H9 (cell line): ENCODE measurements around the gene STARD3NL. TPM values are rescaled to one million over a fixed set of nuclear protein-coding genes. Genes with fewer than 3 reads are reported as not detected.

ENCODE experiments used
- DNase-seq: peaks from one replicate; pipeline ENCODE4 v3.0.0-alpha.2; 2017
- H2AFZ ChIP-seq: one replicate; pipeline ENCODE4 v1.6.1; 2013; ENCODE audit warnings: mild to moderate bottlenecking, low read length, control low read depth, moderate library complexity
- H2AK5ac ChIP-seq: 2 replicates; pipeline ENCODE4 v1.6.1; 2013; ENCODE audit warnings: low read length, control low read depth, mixed read lengths; ENCODE audit not compliant: insufficient read length
- H2BK120ac ChIP-seq: one replicate; pipeline ENCODE4 v1.6.1; 2013; ENCODE audit warnings: low read depth, mild to moderate bottlenecking, low read length, control low read depth, inconsistent platforms; ENCODE audit not compliant: poor library complexity, severe bottlenecking
- H2BK12ac ChIP-seq: 2 replicates; pipeline ENCODE4 v1.6.1; 2013; ENCODE audit warnings: low read length, control low read depth, mixed read lengths, low read depth; ENCODE audit not compliant: insufficient read length
- H2BK15ac ChIP-seq: 2 replicates; pipeline ENCODE4 v1.6.1; 2013; ENCODE audit warnings: low read depth, low read length, control low read depth
- H2BK20ac ChIP-seq: one replicate; pipeline ENCODE4 v1.6.1; 2013; ENCODE audit warnings: low read depth, mild to moderate bottlenecking, low read length, control low read depth, inconsistent platforms; ENCODE audit not compliant: poor library complexity, severe bottlenecking
- H2BK5ac ChIP-seq: 2 replicates; pipeline ENCODE4 v1.6.1; 2013; ENCODE audit warnings: low read length, control low read depth, mixed read lengths; ENCODE audit not compliant: insufficient read length
- H3K14ac ChIP-seq: 2 replicates; pipeline ENCODE4 v1.6.1; 2013; ENCODE audit warnings: low read length, control low read depth; ENCODE audit not compliant: insufficient read depth
- H3K18ac ChIP-seq: 2 replicates; pipeline ENCODE4 v1.6.1; 2013; ENCODE audit warnings: low read depth, mild to moderate bottlenecking, mixed read lengths, low read length, control low read depth; ENCODE audit not compliant: insufficient read length
- H3K23ac ChIP-seq: 2 replicates; pipeline ENCODE4 v1.6.1; 2013; ENCODE audit warnings: low read length, control low read depth, mixed read lengths, low read depth; ENCODE audit not compliant: insufficient read length
- H3K23me2 ChIP-seq: 2 replicates; pipeline ENCODE4 v1.6.1; 2013; ENCODE audit warnings: low read depth, mild to moderate bottlenecking, mixed read lengths, low read length, control low read depth; ENCODE audit not compliant: insufficient read length, poor library complexity, severe bottlenecking
- H3K27ac ChIP-seq: 2 replicates; pipeline ENCODE4 v1.5.1; 2013; ENCODE audit warnings: low read length, control low read depth, mixed read lengths, low read depth; ENCODE audit not compliant: insufficient read length
- H3K27me3 ChIP-seq: 2 replicates; pipeline ENCODE4 v1.6.1; 2013; ENCODE audit warnings: low read length, control low read depth, inconsistent platforms; ENCODE audit not compliant: insufficient read depth
- H3K4ac ChIP-seq: 2 replicates; pipeline ENCODE4 v1.6.1; 2013; ENCODE audit warnings: low read depth, mild to moderate bottlenecking, control low read depth, inconsistent platforms, low read length, moderate library complexity
- H3K4me1 ChIP-seq: 2 replicates; pipeline ENCODE4 v1.6.1; 2013; ENCODE audit warnings: low read length, control low read depth, inconsistent platforms; ENCODE audit not compliant: insufficient read depth
- H3K4me2 ChIP-seq: 2 replicates; pipeline ENCODE4 v1.6.1; 2013; ENCODE audit warnings: low read length, control low read depth, mixed read lengths; ENCODE audit not compliant: insufficient read length, insufficient read depth
- H3K56ac ChIP-seq: 2 replicates; pipeline ENCODE4 v1.6.1; 2013; ENCODE audit warnings: low read depth, mild to moderate bottlenecking, mixed read lengths, low read length, control low read depth; ENCODE audit not compliant: insufficient read length
- H3K79me1 ChIP-seq: 2 replicates; pipeline ENCODE4 v1.6.1; 2013; ENCODE audit warnings: low read depth, mild to moderate bottlenecking, moderate library complexity, low read length, control low read depth, inconsistent platforms; ENCODE audit not compliant: insufficient read depth, poor library complexity, severe bottlenecking
- H3K79me2 ChIP-seq: 2 replicates; pipeline ENCODE4 v1.6.1; 2013; ENCODE audit warnings: low read length, control low read depth, inconsistent platforms; ENCODE audit not compliant: insufficient read depth
- H3K9ac ChIP-seq: 2 replicates; pipeline ENCODE4 v1.6.1; 2013; ENCODE audit warnings: low read length, control low read depth, mixed read lengths; ENCODE audit not compliant: insufficient read length; ENCODE audit errors: extremely low read depth
- H3K9me3 ChIP-seq: one replicate; pipeline ENCODE4 v1.6.1; 2013; ENCODE audit warnings: low read depth, low read length, inconsistent platforms; ENCODE audit not compliant: control insufficient read depth
- H3T11ph ChIP-seq: one replicate; pipeline ENCODE4 v1.6.1; 2013; ENCODE audit warnings: mild to moderate bottlenecking, low read length, control low read depth, inconsistent platforms
- H4K20me1 ChIP-seq: one replicate; pipeline ENCODE4 v1.6.1; 2013; ENCODE audit not compliant: control insufficient read depth, insufficient read length, insufficient read depth
- H4K5ac ChIP-seq: 2 replicates; pipeline ENCODE4 v1.6.1; 2013; ENCODE audit warnings: low read depth, mild to moderate bottlenecking, mixed read lengths, low read length, control low read depth; ENCODE audit not compliant: insufficient read length
- H4K8ac ChIP-seq: replicated peaks from 2 replicates; pipeline ENCODE4 v1.6.1; 2013; ENCODE audit warnings: low read length, control low read depth, mixed read lengths, low read depth; ENCODE audit not compliant: insufficient read length
- H4K91ac ChIP-seq: 2 replicates; pipeline ENCODE4 v1.6.1; 2013; ENCODE audit warnings: low read depth, mild to moderate bottlenecking, moderate library complexity, mixed read lengths, low read length, control low read depth; ENCODE audit not compliant: insufficient read length
- H3K27ac Mint-ChIP-seq, 3 experiments: 2 replicates in 2 of 3; 3 replicates in 1 of 3; pipeline ENCODE4 v1.8.0; 2020 to 2021; ENCODE audit warnings: mixed read lengths in 3 of 3, mild to moderate bottlenecking in 1 of 3, moderate library complexity in 1 of 3
- H3K27me3 Mint-ChIP-seq: 2 replicates; pipeline ENCODE4 v1.8.0; 2021; ENCODE audit warnings: low read depth, mild to moderate bottlenecking, moderate library complexity, mixed read lengths
- H3K36me3 Mint-ChIP-seq, 3 experiments: 2 replicates in 2 of 3; 3 replicates in 1 of 3; pipeline ENCODE4 v1.8.0; 2020 to 2021; ENCODE audit warnings: low read depth in 3 of 3, mixed read lengths in 3 of 3; ENCODE audit not compliant: insufficient read depth in 1 of 3
- H3K4me1 Mint-ChIP-seq, 2 experiments: 2 replicates each; pipeline ENCODE4 v1.8.0; 2020; ENCODE audit warnings: mixed read lengths in 2 of 2
- H3K4me3 Mint-ChIP-seq, 2 experiments: 2 replicates in 1 of 2; 3 replicates in 1 of 2; pipeline ENCODE4 v1.8.0; 2020 to 2021; ENCODE audit warnings: mild to moderate bottlenecking in 2 of 2, mixed read lengths in 2 of 2, moderate library complexity in 1 of 2
- H3K9me3 Mint-ChIP-seq, 2 experiments: 2 replicates in 1 of 2; 3 replicates in 1 of 2; pipeline ENCODE4 v1.8.0; 2020; ENCODE audit warnings: mild to moderate bottlenecking in 2 of 2, mixed read lengths in 2 of 2, moderate library complexity in 1 of 2
- CTCF ChIP-seq: fragments of 200-600 bp; sonication (generic); conservative IDR thresholded peaks from 3 replicates; pipeline ENCODE4 v1.8.0; 2021; ENCODE audit warnings: antibody characterized with exemption, mild to moderate bottlenecking
- WGBS: extraction: QIAGEN DNeasy Blood & Tissue Kit; methylation state at CpG from one replicate; pipeline ENCODE4 v1.1.7; 2013; ENCODE audit warnings: missing lambda C conversion rate, low lambda C conversion rate, mixed read lengths; ENCODE audit not compliant: insufficient read length; ENCODE audit errors: extremely low coverage; 5-methylcytosine and 5-hydroxymethylcytosine counted together
- total RNA-seq: library from RNA; stranded (reverse); gene quantifications from 2 replicates; pipeline ENCODE4 v1.2.1, GENCODE V29; 2021

Gene STARD3NL
- total RNA-seq, 1 experiment from 2014 or later = 36.5 TPM

DNA sequence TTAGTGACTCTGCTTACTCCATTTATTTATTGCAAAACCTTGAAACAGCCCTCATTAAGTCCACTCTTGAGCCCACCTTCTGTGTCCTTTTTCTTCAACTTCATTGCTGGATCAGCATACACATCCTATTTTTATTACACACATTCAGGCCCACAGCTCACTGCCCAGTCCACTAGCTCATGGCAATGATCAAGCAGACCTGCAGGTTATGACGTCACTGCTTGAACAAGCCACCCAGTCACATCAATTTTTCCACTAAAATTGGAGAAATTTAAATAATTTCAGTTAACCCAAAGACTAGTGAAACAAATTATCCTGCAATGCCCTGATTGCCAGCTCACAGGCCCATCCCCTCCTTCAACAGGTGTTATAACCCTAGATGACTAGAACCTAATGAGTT is 16.0 kb upstream of the STARD3NL start:
- WGBS = no CpG with 5 or more reads among the region's 1 CpG
- no peak overlapping the region for H4K8ac ChIP-seq
- H3K23ac ChIP-seq = no peak overlapping the region
- no peak overlapping the region for H4K91ac ChIP-seq
- no peak overlapping the region for H3K27ac ChIP-seq
- no peak overlapping the region for H2AK5ac ChIP-seq
- no peak overlapping the region for H3T11ph ChIP-seq
- no peak overlapping the region for H2BK5ac ChIP-seq
- H3K9me3 ChIP-seq = no peaks in the 10 kb centered on the region
- DNase-seq = no peak
- H3K23me2 ChIP-seq = no peaks in the 10 kb centered on the region
- H3K4ac ChIP-seq = no peak overlapping the region
- no peaks in the 10 kb centered on the region for H3K4me1 Mint-ChIP-seq
- H3K4me3 Mint-ChIP-seq = no peak overlapping the region
- H3K9me3 Mint-ChIP-seq = peaks cover 7 to 18% of the 10 kb centered on the region in 2 experiments
- H2BK20ac ChIP-seq = no peak overlapping the region
- H3K79me1 ChIP-seq = no peaks in the 10 kb centered on the region
- H3K14ac ChIP-seq = no peak overlapping the region
- TF ChIP-seq CTCF = no peak
- H3K36me3 Mint-ChIP-seq = peaks cover 2 to 6% (median 5%) of the 10 kb centered on the region in 3 experiments; a peak in 4 of 7 replicates
- H3K27me3 ChIP-seq = no peaks in the 10 kb centered on the region
- H3K9ac ChIP-seq = no peak overlapping the region
- no peak overlapping the region for H2BK15ac ChIP-seq
- H3K4me2 ChIP-seq = no peak overlapping the region
- H3K27ac Mint-ChIP-seq = peak overlapping the region in 1 of 3 experiments; percentile 44; a peak in 1 of 7 replicates
- H4K20me1 ChIP-seq = no peaks in the 10 kb centered on the region
- H3K4me1 ChIP-seq = no peaks in the 10 kb centered on the region
- H3K56ac ChIP-seq = no peak overlapping the region
- H2BK12ac ChIP-seq = no peak overlapping the region
- H3K27me3 Mint-ChIP-seq = peaks cover 3% of the 10 kb centered on the region; the same call in 1 of the 2 replicates
- no peak overlapping the region for H4K5ac ChIP-seq
- H2BK120ac ChIP-seq = no peak overlapping the region
- no peak overlapping the region for H2AFZ ChIP-seq
- H3K18ac ChIP-seq = no peak overlapping the region
- H3K79me2 ChIP-seq = no peaks in the 10 kb centered on the region
